Activated CD4-positive, alpha-beta T cell treated with anti-CD3 and anti-CD28 coated beads, Interleukin-2, amount 10 ng/mL, durations not matched to agents 24 days and 14 days (primary cell): ENCODE data around the gene MEIS2. TPM values are rescaled to one million over a fixed set of nuclear protein-coding genes. Genes with fewer than 3 reads are reported as not detected.

Source experiments
- DNase-seq: peaks from one replicate; pipeline ENCODE4 v3.0.0; 2022
- H3K27ac Mint-ChIP-seq: one replicate; pipeline ENCODE4 v1.8.0; 2022; ENCODE audit warnings: mild to moderate bottlenecking, mixed read lengths
- H3K27me3 Mint-ChIP-seq: one replicate; pipeline ENCODE4 v1.8.0; 2022; ENCODE audit warnings: mixed read lengths
- H3K36me3 Mint-ChIP-seq: one replicate; pipeline ENCODE4 v1.8.0; 2022; ENCODE audit warnings: low read depth, mild to moderate bottlenecking, mixed read lengths
- H3K4me1 Mint-ChIP-seq: one replicate; pipeline ENCODE4 v1.8.0; 2021; ENCODE audit warnings: mixed read lengths
- H3K4me3 Mint-ChIP-seq: one replicate; pipeline ENCODE4 v1.8.0; 2022; ENCODE audit warnings: mild to moderate bottlenecking, moderate library complexity, mixed read lengths
- H3K9me3 Mint-ChIP-seq: one replicate; pipeline ENCODE4 v1.8.0; 2021; ENCODE audit warnings: mixed read lengths
- intact Hi-C: fragments of 100-400 bp; cut with micrococcal nuclease; formaldehyde crosslinking; loops from one replicate; pipeline ENCODE4 v1.15.1; 2023
- total RNA-seq: library from RNA; stranded (reverse); gene quantifications from 2 replicates; pipeline ENCODE4 v1.2.3, GENCODE V29; 2022

MEIS2 gene
- total RNA-seq, 1 donor from 2014 or later: not detected

GRCh38 chr15:36884936-36885635 is 215.3 kb downstream of the MEIS2 start:
- Mint-ChIP-seq H3K27me3 (peaks cover 95% of the 10 kb centered on the region), H3K4me1 (peaks cover 2% of the 10 kb centered on the region), H3K9me3 (peaks cover 4% of the 10 kb centered on the region), H3K36me3 (no peaks in the 10 kb centered on the region), H3K4me3 (no peak overlapping the region), H3K27ac (no peak overlapping the region)
- intact Hi-C loops: loop anchor here (2.0 to 10.0 kb wide), 2 partner anchors 216 to 1000 kb away; partner anchors contain the start of gene MEIS2
- DNase-seq: no peak

DNA sequence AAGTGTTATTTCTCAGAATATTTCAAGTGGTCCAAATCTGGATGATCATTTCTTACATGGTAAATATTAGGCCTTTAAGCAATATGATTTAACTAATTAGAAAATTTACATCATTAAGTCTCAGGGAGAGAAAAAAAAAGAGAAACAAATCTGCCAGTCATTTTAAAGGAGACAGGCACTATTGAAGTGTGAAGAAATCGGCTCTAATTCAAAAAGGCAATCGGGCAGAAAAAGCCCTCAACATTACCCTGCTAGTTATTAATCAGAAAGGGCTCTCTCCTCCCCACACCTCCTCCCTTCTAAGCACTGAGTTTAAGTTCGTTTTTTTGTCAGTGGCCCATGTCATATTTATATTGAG is 215.9 kb downstream of the MEIS2 start:
- peaks cover 4% of the 10 kb centered on the region for H3K9me3 Mint-ChIP-seq
- no peak overlapping the region for H3K27ac Mint-ChIP-seq
- DNase-seq: no peak
- H3K4me3 Mint-ChIP-seq: no peak overlapping the region
- H3K27me3 Mint-ChIP-seq: peaks cover 96% of the 10 kb centered on the region
- intact Hi-C loops: loop anchor here (2.0 to 10.0 kb wide), 2 partner anchors 216 to 1000 kb away; partner anchors contain the start of gene MEIS2
- peaks cover 2% of the 10 kb centered on the region for H3K4me1 Mint-ChIP-seq
- H3K36me3 Mint-ChIP-seq: no peaks in the 10 kb centered on the region

- H3K27ac Mint-ChIP-seq: no peak overlapping the region
- H3K9me3 Mint-ChIP-seq: peaks cover 4% of the 10 kb centered on the region
- H3K36me3 Mint-ChIP-seq: no peaks in the 10 kb centered on the region
- H3K4me3 Mint-ChIP-seq: no peak overlapping the region
- peak; percentile 89 for DNase-seq
- intact Hi-C loops: loop anchor here (2.0 to 10.0 kb wide), 2 partner anchors 217 to 1001 kb away; partner anchors contain the start of gene MEIS2
- peaks cover 96% of the 10 kb centered on the region for H3K27me3 Mint-ChIP-seq
- peaks cover 2% of the 10 kb centered on the region for H3K4me1 Mint-ChIP-seq
These were observed 216.4 kb downstream of the MEIS2 start for GRCh38 chr15:36883713-36884517.

DNA sequence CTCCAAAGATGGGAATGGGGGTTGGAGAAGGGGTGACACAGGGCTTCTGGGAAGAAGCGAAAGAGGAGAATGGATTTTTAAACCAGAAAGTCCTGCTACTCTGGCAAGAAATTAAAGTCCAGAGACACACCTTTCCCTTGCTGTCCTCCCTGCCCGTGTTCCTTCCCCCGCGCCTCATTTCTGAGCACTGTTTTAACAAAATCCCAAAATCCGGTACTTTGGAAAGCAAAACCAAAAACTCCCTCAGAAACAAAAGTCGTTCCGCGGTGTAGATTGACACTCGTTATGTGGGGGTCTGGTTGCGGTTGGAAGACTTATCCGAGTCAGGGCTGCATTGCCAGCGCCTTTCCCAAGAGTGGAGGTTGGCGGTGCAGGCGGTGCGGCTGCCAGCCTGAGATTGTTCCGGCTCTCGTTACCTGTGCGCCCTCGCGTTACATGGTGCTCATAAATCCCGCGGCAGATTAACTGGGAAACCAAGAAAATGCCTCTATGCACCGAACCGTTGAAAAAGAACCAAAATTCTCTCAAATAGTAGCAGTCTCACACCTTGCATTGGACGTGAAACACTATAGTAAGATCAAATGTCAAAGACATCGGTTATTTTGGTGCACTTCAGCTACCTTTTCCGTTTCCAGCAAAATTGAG is 217.7 kb downstream of the MEIS2 start:
- Mint-ChIP-seq H3K27ac (no peak overlapping the region), H3K27me3 (peaks cover 96% of the 10 kb centered on the region), H3K4me1 (peaks cover 6% of the 10 kb centered on the region)

GRCh38 chr15:36882056-36882455 is 218.3 kb downstream of the MEIS2 start:
- Mint-ChIP-seq H3K9me3 (no peaks in the 10 kb centered on the region), H3K4me1 (peaks cover 5% of the 10 kb centered on the region), H3K27ac (peak overlapping the region; percentile 37), H3K27me3 (peaks cover 98% of the 10 kb centered on the region), H3K36me3 (no peaks in the 10 kb centered on the region), H3K4me3 (no peak overlapping the region)
- intact Hi-C loops: loop anchor here (10.0 kb wide), 1 partner anchor 1003 kb away; no protein-coding TSS in a partner anchor
- no peak for DNase-seq

More for the DNA sequence above, 217.7 kb downstream of the MEIS2 start:
- Mint-ChIP-seq H3K9me3 (peaks cover under 1% of the 10 kb centered on the region), H3K4me3 (no peak overlapping the region), H3K36me3 (no peaks in the 10 kb centered on the region)
- DNase-seq: no peak
- intact Hi-C loops: loop anchor here (10.0 kb wide), 1 partner anchor 1002 kb away; no protein-coding TSS in a partner anchor

- Mint-ChIP-seq H3K9me3 (no peaks in the 10 kb centered on the region), H3K36me3 (no peaks in the 10 kb centered on the region), H3K27me3 (peaks cover 96% of the 10 kb centered on the region), H3K4me1 (peaks cover 5% of the 10 kb centered on the region), H3K27ac (no peak overlapping the region), H3K4me3 (no peak overlapping the region)
- no peak for DNase-seq
- intact Hi-C loops: loop anchor here (10.0 kb wide), 1 partner anchor 1003 kb away; no protein-coding TSS in a partner anchor
These were observed 218.8 kb downstream of the MEIS2 start for GRCh38 chr15:36881516-36881915.

DNA sequence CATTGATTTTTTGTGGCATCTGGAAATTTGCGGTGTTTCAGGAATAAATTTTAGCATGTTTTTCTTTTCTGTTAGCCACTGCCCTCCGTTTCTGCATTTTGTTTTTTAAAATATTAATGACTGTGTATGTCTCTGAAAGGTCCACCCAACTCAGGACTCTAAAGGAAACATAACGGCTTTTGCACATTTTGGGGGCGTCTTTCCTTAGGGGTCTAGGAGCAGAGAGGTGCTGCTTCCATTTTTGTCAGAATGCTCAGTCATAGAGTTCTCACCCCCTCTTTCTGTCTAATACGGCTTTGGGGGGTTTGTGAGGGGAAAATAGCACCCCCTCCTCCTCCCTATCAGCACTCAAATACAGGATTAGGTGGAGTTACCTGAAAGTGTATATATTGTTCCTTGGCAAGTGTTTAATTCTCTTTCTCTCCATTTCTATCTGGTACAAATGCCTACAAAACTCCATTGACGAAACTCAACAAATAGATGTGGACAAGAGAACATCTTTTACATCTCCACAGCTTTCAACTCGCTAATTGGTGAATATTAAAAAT is 219.4 kb downstream of the MEIS2 start:
- intact Hi-C loops: loop anchor here (10.0 kb wide), 1 partner anchor 1004 kb away; no protein-coding TSS in a partner anchor
- H3K4me3 Mint-ChIP-seq: no peak overlapping the region

DNA sequence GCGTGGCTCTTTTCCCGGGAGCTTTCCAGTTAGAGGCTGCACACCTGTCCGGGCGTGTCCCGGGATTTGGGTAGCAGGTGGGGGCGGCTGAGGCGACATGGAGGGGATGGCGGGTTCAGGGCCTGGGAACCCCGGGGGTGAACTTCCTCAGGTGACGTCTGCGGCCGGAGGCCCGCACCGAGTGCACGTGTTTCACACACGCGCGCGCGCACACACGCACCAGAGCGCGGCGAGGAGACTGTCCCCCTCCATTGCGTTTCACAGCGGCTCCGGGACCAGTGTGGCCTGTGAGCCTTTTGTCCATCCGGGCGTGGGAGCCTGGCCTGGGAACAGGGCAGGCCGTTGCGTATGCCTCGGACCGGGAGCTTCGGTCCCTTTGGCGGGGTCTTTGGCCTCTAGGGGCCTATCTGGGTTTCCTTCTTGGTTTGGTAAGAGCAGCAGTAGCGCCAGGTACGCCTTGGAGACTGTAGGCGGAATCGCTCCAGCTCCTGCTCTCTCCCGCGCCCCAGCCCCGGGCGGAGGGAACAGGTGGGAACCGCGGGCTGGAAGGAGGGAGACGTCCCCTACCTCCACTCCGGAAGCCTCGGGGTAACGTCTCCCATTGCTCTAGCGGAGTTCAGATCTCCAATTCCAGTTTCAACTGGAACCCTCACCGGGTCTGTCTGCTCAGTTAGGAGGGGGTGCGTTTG is 220.0 kb downstream of the MEIS2 start:
- Mint-ChIP-seq H3K36me3 (no peaks in the 10 kb centered on the region), H3K4me3 (no peak overlapping the region), H3K27ac (no peak overlapping the region), H3K27me3 (peaks cover 91% of the 10 kb centered on the region), H3K4me1 (peaks cover 5% of the 10 kb centered on the region), H3K9me3 (no peaks in the 10 kb centered on the region)
- intact Hi-C loops: loop anchor here (10.0 kb wide), 1 partner anchor 1004 kb away; no protein-coding TSS in a partner anchor
- DNase-seq: no peak

More for the DNA sequence above, 219.4 kb downstream of the MEIS2 start:
- H3K27ac Mint-ChIP-seq: no peak overlapping the region
- DNase-seq: no peak
- no peaks in the 10 kb centered on the region for H3K36me3 Mint-ChIP-seq
- peaks cover 5% of the 10 kb centered on the region for H3K4me1 Mint-ChIP-seq
- no peaks in the 10 kb centered on the region for H3K9me3 Mint-ChIP-seq
- H3K27me3 Mint-ChIP-seq: peaks cover 94% of the 10 kb centered on the region

- Mint-ChIP-seq H3K9me3 (no peaks in the 10 kb centered on the region), H3K4me3 (no peak overlapping the region)
- intact Hi-C loops: loop anchor here (10.0 kb wide), 1 partner anchor 1005 kb away; no protein-coding TSS in a partner anchor
These were observed 220.7 kb downstream of the MEIS2 start for GRCh38 chr15:36879568-36880222.

GRCh38 chr15:36878684-36879262 is 221.6 kb downstream of the MEIS2 start:
- Mint-ChIP-seq H3K27me3 (peaks cover 80% of the 10 kb centered on the region), H3K4me3 (no peak overlapping the region), H3K36me3 (no peaks in the 10 kb centered on the region), H3K27ac (no peak overlapping the region), H3K9me3 (no peaks in the 10 kb centered on the region), H3K4me1 (peaks cover 5% of the 10 kb centered on the region)
- no peak for DNase-seq
- intact Hi-C loops: no loop called here

More at GRCh38 chr15:36879568-36880222, 220.7 kb downstream of the MEIS2 start:
- no peaks in the 10 kb centered on the region for H3K36me3 Mint-ChIP-seq
- no peak for DNase-seq
- H3K4me1 Mint-ChIP-seq: peaks cover 5% of the 10 kb centered on the region
- peaks cover 87% of the 10 kb centered on the region for H3K27me3 Mint-ChIP-seq
- H3K27ac Mint-ChIP-seq: peak overlapping the region; percentile 49

- H3K27me3 Mint-ChIP-seq: peaks cover 78% of the 10 kb centered on the region
- DNase-seq: no peak
- intact Hi-C loops: no loop called here
- no peaks in the 10 kb centered on the region for H3K36me3 Mint-ChIP-seq
- no peak overlapping the region for H3K4me3 Mint-ChIP-seq
- no peak overlapping the region for H3K27ac Mint-ChIP-seq
- H3K4me1 Mint-ChIP-seq: peaks cover 5% of the 10 kb centered on the region
- no peaks in the 10 kb centered on the region for H3K9me3 Mint-ChIP-seq
These were observed 222.3 kb downstream of the MEIS2 start for GRCh38 chr15:36877796-36878683.
